ENCODE data around the gene KCTD13.
"Not testable (repeated sequence)": the region's sequence is repeated elsewhere in the genome, so short reads cannot be mapped to it uniquely, and the experiment has no call there.

The KCTD13 gene

GRCh38 chr16:29943846-29944799 lies 18.1 kb upstream of the KCTD13 start:
- no peak for DNase-seq (ENCODE audit: low spot score)

GRCh38 chr16:29940656-29941055 lies 14.6 kb upstream of the KCTD13 start:
- DNase-seq (ENCODE audit: low spot score) = no peak

GRCh38 chr16:29931750-29932149 lies 5.7 kb upstream of the KCTD13 start:
- not testable (repeated sequence) for DNase-seq (ENCODE audit: low spot score)

DNA sequence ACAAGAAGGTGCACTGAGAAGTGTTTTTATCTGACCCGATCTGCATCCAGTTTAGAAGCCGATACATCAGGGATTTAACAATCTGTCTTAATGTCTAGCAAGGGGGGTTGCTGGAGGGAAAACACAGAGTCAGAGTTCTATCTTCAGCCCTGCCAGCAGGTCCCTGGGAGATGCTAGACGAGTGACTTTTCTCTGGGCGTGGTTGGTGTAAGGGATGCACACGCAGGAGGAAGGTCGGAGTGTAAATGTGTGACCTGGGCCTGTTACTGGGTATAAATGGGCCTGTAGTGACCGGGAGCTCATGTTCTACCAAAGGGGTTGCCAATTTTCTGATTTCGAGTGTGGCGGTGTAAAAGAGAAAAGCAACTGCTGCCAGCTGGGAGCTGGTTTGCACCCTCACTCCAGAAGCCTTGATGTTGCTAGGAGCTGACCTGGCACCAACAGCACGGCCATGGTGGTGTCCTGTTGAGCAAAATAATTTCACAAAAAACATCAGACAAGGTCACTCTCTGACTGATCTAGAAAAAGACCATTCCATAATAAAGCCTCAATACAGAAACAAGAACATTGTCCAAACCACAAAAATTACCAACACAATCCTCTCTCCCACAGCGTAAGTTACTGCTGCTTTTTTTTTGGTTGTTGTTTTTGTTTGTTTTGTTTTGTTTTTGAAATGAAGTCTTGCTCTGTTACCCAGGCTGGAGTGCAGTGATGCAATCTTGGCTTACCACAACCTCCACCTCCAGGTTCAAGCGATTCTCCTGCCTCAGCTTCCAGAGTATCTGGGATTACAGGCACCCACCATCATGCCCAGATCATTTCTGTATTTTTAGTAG lies 1.3 kb upstream of the KCTD13 start:
- peak; percentile 46 for DNase-seq (ENCODE audit: low spot score)

GRCh38 chr16:29926711-29927052 lies 656 bp upstream of the KCTD13 start:
- DNase-seq (ENCODE audit: low spot score) = no peak

DNA sequence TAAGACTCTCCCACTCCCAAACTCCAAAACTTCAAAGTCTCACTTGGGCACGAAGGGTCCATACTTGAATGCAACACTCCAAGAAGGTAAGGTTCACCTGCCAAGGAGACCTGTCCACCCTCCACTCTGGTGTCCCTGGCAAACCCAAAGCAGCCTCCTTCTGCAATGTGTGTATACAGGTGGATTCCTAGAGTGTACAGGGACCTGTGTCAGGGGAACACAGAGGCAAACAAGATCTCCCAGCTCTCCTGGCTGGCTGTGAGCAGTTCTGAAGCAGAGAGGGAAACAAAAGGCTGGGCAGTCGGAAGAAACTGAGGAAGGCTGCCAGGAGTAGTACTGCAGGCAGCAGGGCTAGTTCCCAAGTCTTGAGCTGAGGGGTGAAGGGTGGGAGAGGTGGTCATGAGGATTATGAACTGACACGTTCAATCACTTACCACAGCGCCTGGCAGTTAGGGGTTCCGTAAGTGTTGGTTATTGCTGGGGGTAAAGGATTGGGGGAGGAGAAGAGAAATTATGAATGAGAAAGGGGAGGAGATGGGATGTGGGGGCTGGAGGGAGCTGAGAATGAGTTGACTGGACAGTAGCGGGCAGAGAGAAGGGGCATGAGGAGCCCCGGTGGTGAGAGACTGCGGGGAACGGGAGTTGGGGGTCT lies 795 bp downstream of the KCTD13 start:
- peak; percentile 41 for DNase-seq (ENCODE audit: low spot score)

- DNase-seq (ENCODE audit: low spot score) = no peak
Observed at GRCh38 chr16:29922986-29923501, 3.0 kb downstream of the KCTD13 start.

- no peak for DNase-seq (ENCODE audit: low spot score)
Observed at GRCh38 chr16:29922326-29922725, 3.7 kb downstream of the KCTD13 start.

GRCh38 chr16:29921034-29921385 lies 5.0 kb downstream of the KCTD13 start:
- peak; percentile 12 for DNase-seq (ENCODE audit: low spot score)

- peak; percentile 65 for DNase-seq (ENCODE audit: low spot score)
Observed at GRCh38 chr16:29920288-29921033, 5.6 kb downstream of the KCTD13 start.

DNA sequence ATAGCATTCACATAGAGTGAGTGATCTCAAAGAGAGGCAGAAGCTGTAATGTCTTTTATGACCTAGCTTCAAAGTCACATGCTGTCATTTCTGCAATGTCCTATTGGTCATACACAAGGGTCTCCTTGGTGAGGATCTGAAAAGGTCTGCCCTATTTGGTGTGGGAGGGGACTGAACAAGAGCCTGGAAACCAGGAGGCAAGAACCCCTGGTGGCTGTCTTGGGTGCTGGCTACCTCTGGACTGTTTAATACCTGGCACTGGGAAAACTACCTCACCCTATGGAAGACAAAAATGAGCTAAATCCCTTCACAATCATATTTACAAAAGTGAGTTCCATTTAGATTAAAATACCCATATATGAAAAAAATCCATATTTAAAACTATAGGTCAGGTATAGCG lies 9.0 kb downstream of the KCTD13 start:
- DNase-seq (ENCODE audit: low spot score) = no peak

- no peak for DNase-seq (ENCODE audit: low spot score)
Observed at GRCh38 chr16:29915590-29916247, 10.3 kb downstream of the KCTD13 start.

DNA sequence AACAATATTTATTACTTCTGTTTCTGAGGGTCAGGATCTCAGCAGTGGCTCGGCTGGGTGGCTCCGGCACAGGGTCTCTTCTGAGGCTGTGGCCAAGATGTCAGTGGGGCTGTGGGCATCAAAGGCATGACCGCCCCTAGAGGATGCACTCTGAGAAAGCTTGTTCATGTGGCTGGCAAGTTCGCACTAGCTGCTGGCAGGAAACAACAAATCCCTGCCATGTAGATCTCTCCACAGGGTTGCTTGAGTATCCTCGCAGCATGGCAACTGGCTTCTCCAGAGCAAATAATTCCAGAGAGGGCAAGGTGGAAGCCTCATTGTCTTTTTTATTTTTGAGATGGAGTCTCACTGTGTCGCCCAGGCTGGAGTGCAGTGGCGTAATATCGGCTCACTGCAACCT lies 12.5 kb downstream of the KCTD13 start:
- no peak for DNase-seq (ENCODE audit: low spot score)

- no peak for DNase-seq (ENCODE audit: low spot score)
Observed at GRCh38 chr16:29912087-29912486, 13.9 kb downstream of the KCTD13 start.

DNA sequence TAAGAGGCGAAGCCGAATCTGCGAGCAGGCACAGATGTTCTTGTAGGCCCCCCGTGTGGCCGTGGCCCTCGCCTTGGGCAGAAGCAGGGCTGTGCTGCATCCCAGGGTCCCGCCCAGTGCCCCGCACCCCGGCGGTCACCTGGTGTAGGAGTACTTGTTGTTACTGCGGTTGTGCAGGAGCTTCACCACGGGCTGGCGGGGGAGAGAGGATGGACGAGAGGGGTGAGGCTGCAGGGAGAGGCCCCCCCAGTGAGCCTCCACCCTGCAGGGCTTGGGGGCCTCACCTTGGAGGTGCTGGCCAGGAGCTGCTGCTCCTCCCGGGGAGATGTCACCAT lies 14.4 kb downstream of the KCTD13 start:
- no peak for DNase-seq (ENCODE audit: low spot score)

DNA sequence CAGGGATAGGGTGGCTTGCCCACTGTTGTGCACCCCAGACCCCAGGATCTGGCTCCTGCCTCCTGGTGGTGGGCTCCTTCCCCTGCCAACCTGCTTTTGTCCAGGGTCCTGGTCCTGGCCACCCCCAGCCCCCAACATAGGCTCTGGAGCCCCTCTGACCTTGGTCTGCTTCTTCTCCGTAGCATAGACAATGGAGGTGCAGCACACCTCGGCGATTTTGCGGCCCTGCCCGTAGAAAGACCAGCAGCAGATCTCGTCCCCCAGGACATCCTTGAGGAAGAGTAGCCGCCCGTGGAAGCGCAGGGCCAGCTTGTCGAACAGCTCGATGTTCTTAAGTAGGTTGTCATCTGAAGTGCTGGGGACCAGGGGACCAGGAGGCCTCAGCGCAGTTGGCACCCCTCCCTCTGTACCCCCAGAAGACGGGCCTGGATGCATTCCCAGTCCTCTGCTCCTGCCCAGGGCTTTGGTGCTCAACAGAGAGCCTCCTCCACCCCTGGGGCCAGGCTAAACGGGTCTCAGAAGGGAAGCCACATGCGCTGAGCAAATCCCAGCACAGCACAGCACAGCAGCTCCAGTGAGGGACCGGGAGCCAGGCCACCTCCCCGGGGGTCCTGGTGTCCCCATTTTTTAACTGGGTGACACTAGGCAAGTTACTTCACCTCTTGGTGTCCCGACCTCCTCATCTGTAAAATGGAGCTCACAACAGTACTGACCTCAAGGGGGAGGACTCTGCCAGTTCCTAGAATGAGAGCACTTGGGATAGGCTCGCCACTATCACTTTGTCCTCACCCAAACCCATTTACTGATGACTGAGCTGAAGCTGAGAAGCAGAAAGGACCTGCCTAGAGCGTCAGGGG lies 15.0 kb downstream of the KCTD13 start:
- no peak for DNase-seq (ENCODE audit: low spot score)

GRCh38 chr16:29909851-29910250 lies 16.2 kb downstream of the KCTD13 start:
- DNase-seq (ENCODE audit: low spot score) = not testable (repeated sequence)

DNA sequence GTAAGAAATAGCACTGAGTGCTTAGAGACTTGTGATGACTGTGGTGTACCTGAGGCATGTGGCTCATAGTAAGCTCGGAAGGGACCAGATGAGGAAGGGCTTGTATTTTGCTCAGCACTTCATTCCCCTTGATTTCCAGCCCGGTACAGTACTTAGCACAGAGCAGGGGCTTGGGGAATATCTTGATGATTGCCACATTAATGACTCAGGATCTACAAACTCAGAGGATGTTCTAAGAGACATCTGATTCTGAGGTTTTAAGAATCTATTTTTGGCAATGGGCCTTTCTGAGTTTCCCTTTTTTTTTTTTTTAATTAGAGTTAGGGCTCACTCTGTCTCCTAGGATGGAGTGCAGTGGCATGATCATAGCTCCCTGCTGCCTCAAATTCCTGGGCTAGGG lies 16.6 kb downstream of the KCTD13 start:
- DNase-seq (ENCODE audit: low spot score) = no peak

DNA sequence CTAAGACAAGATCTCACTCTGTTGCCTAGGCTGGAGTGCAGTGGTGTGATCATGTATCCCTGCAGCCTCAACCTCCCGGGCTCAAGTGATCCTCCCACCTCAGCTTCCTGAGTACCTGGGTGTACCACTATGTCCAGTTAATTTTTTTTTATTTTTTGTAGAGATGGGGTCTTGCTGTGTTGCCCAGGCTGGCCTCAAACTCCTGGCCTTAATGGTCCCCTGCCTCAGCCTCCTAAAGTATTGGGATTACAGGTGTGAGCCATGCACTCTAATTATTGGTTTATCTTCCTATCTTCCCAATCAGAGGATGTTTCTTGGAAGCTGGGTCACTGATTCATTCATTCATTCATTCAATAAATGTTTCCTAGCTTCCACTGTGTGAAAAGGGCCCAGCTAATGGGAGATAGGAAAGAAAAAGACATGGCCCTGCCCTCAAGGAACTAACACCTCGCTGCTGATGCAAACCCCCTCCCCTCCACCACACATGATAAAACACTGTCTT lies 17.3 kb downstream of the KCTD13 start:
- DNase-seq (ENCODE audit: low spot score) = no peak

DNA sequence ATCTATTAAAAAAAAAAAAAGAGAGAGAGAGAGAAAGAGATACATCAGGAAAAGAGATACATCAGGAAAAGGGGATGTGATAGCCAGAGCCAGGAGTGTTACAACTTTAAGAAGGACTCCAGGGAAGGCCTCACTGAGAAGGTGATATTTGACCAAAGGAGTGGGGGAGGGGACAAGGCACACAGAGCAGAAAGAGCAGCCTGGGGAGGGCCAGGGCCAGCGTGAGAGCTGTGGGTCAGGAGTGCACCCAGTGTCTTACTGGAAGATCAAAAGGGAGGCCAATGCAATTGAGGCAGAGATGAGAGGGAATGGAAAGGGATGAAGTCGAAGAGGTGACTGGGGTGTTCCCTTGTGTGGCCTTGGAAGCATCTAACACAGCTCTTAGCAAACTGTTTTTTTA lies 18.1 kb downstream of the KCTD13 start:
- no peak for DNase-seq (ENCODE audit: low spot score)

All from globus pallidus (tissue), 1 donor.